ENCODE results near the gene CROCC2.

CROCC2 gene

GRCh38 chr2:240886678-240887609 lies 19.2 kb upstream of the CROCC2 start:
- no peak for DNase-seq (ENCODE audit: extremely low read depth, insufficient read length)

GRCh38 chr2:240887631-240888030 lies 18.5 kb upstream of the CROCC2 start:
- no peak for DNase-seq (ENCODE audit: extremely low read depth, insufficient read length)
- no peaks in the 10 kb centered on the region for H3K27me3 ChIP-seq (replicated peaks; ENCODE audit: control insufficient read depth, insufficient read depth, low read length)
- H3K36me3 ChIP-seq (ENCODE audit: control insufficient read depth, insufficient read depth, low read length): no peaks in the 10 kb centered on the region
- TF ChIP-seq CTCF (IDR thresholded peaks at IDR 0.05; ENCODE audit: insufficient read depth, low read length, poor library complexity, severe bottlenecking): no peak
- no peak overlapping the region for H3K4me3 ChIP-seq (replicated peaks; ENCODE audit: low read depth, low read length)

More at GRCh38 chr2:240886678-240887609, 19.2 kb upstream of the CROCC2 start:
- H3K27me3 ChIP-seq (replicated peaks; ENCODE audit: control insufficient read depth, insufficient read depth, low read length): no peaks in the 10 kb centered on the region
- H3K4me3 ChIP-seq (replicated peaks; ENCODE audit: low read depth, low read length): no peak overlapping the region
- no peaks in the 10 kb centered on the region for H3K36me3 ChIP-seq (ENCODE audit: control insufficient read depth, insufficient read depth, low read length)
- TF ChIP-seq CTCF (IDR thresholded peaks at IDR 0.05; ENCODE audit: insufficient read depth, low read length, poor library complexity, severe bottlenecking): no peak

GRCh38 chr2:240888130-240888889 lies 17.8 kb upstream of the CROCC2 start:
- DNase-seq (ENCODE audit: extremely low read depth, insufficient read length): no peak
- Histone ChIP-seq H3K36me3 (ENCODE audit: control insufficient read depth, insufficient read depth, low read length) (no peaks in the 10 kb centered on the region), H3K27me3 (replicated peaks; ENCODE audit: control insufficient read depth, insufficient read depth, low read length) (no peaks in the 10 kb centered on the region), H3K4me3 (replicated peaks; ENCODE audit: low read depth, low read length) (no peak overlapping the region)
- TF ChIP-seq CTCF (IDR thresholded peaks at IDR 0.05; ENCODE audit: insufficient read depth, low read length, poor library complexity, severe bottlenecking): no peak

- H3K36me3 ChIP-seq (ENCODE audit: control insufficient read depth, insufficient read depth, low read length): no peaks in the 10 kb centered on the region
- no peaks in the 10 kb centered on the region for H3K27me3 ChIP-seq (replicated peaks; ENCODE audit: control insufficient read depth, insufficient read depth, low read length)
- DNase-seq (ENCODE audit: extremely low read depth, insufficient read length): no peak
- no peak overlapping the region for H3K4me3 ChIP-seq (replicated peaks; ENCODE audit: low read depth, low read length)
- no peak for TF ChIP-seq CTCF (IDR thresholded peaks at IDR 0.05; ENCODE audit: insufficient read depth, low read length, poor library complexity, severe bottlenecking)
Measured at GRCh38 chr2:240888890-240889573, 17.1 kb upstream of the CROCC2 start.

GRCh38 chr2:240889601-240890560 lies 16.3 kb upstream of the CROCC2 start:
- no peak for DNase-seq (ENCODE audit: extremely low read depth, insufficient read length)
- no peak overlapping the region for H3K4me3 ChIP-seq (replicated peaks; ENCODE audit: low read depth, low read length)
- no peak for TF ChIP-seq CTCF (IDR thresholded peaks at IDR 0.05; ENCODE audit: insufficient read depth, low read length, poor library complexity, severe bottlenecking)
- no peaks in the 10 kb centered on the region for H3K27me3 ChIP-seq (replicated peaks; ENCODE audit: control insufficient read depth, insufficient read depth, low read length)
- H3K36me3 ChIP-seq (ENCODE audit: control insufficient read depth, insufficient read depth, low read length): no peaks in the 10 kb centered on the region
